ENCODE results near the gene MEF2C. TPM values are rescaled to one million over a fixed set of nuclear protein-coding genes. Genes with fewer than 3 reads are reported as not detected.

Gene MEF2C
- total RNA-seq, 1 experiment from 2014 or later, result 9.9 TPM

GRCh38 chr5:88863523-88863922 lies 19.5 kb downstream of the MEF2C start:
- DNase-seq (ENCODE audit: low read depth, low spot score) (no peak), ATAC-seq (no peak)
- in situ Hi-C loops (cut with HindIII; ENCODE audit: low pct_unique_long_range_greater_than_20kb, low sequenced_read_pairs), result no loop called here
- H3K4me3 ChIP-seq (ENCODE audit: low read depth in 2 of 2, low read length in 2 of 2), result no peak overlapping the region
- intact Hi-C loops (cut with micrococcal nuclease; ENCODE audit: unreplicated experiment), result no loop called here
- no TSS peak for BruUV-seq (replicated peaks)
- no peaks in the 10 kb centered on the region for H3K27me3 ChIP-seq (ENCODE audit: control insufficient read depth, insufficient read depth, low read length)
- ChIA-PET POLR2A (no interaction called here), CTCF (no interaction called here)
- no peaks in the 10 kb centered on the region; the same call in 1 of the 2 replicates for H3K36me3 ChIP-seq (ENCODE audit: control insufficient read depth, insufficient read depth, low read length)
- no peaks in the 10 kb centered on the region for H3K9me3 ChIP-seq (ENCODE audit: control insufficient read depth, insufficient read depth, low read depth, low read length)
- H3K4me1 ChIP-seq (ENCODE audit: control insufficient read depth, insufficient read depth, low read length), result no peaks in the 10 kb centered on the region
- TF ChIP-seq POLR2AphosphoS5 (IDR thresholded peaks at IDR 0.05; ENCODE audit: low read depth, low read length) (no peak), TCF7L2 (IDR thresholded peaks at IDR 0.05; ENCODE audit: low read depth, low read length) (no peak), SIN3A (IDR thresholded peaks at IDR 0.05; ENCODE audit: borderline replicate concordance, insufficient read depth, low read depth, low read length) (no peak)
- H3K27ac ChIP-seq (ENCODE audit: low read length), result no peak overlapping the region

DNA sequence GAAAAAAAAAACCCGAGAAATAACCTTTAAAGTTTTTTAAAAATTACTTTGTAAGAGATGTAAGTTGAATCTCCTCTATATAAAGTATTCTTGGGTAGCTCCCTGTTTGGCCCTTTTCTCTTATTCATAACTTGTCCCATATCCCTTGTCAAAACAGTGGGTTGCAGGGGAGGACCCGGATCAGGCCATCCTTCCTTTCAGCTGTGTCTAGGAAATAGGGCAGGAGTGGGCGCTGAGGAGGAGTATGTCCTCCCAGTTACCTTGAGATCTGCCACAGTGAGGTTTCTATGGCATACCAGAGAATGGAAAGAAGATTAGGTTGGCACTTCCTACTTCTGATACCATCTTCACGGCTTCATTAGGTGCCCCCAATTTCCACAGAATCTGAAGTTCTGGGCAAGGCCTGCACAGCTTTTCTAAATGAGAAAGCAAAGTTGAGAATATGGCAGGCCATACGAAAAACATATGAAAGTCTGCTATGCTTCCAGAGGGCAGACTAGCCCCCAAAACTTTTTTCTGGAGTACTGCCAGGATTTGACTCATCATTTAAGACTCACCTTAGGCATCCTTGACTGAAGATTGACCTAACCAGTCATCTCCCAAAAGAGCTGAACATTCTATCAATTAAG lies 20.3 kb downstream of the MEF2C start:
- DNase-seq (ENCODE audit: low read depth, low spot score), result no peak
- BruUV-seq (replicated peaks), result no TSS peak
- ChIA-PET CTCF (no interaction called here), POLR2A (no interaction called here)
- no peak for ATAC-seq
- intact Hi-C loops (cut with micrococcal nuclease; ENCODE audit: unreplicated experiment), result no loop called here
- Histone ChIP-seq H3K27me3 (ENCODE audit: control insufficient read depth, insufficient read depth, low read length) (no peaks in the 10 kb centered on the region), H3K4me1 (ENCODE audit: control insufficient read depth, insufficient read depth, low read length) (no peaks in the 10 kb centered on the region), H3K9me3 (ENCODE audit: control insufficient read depth, insufficient read depth, low read depth, low read length) (no peaks in the 10 kb centered on the region), H3K27ac (ENCODE audit: low read length) (no peak overlapping the region), H3K36me3 (ENCODE audit: control insufficient read depth, insufficient read depth, low read length) (no peaks in the 10 kb centered on the region; the same call in 1 of the 2 replicates), H3K4me3 (ENCODE audit: low read depth in 2 of 2, low read length in 2 of 2) (no peak overlapping the region)
- TF ChIP-seq POLR2AphosphoS5 (IDR thresholded peaks at IDR 0.05; ENCODE audit: low read depth, low read length) (no peak), SIN3A (IDR thresholded peaks at IDR 0.05; ENCODE audit: borderline replicate concordance, insufficient read depth, low read depth, low read length) (no peak), TCF7L2 (IDR thresholded peaks at IDR 0.05; ENCODE audit: low read depth, low read length) (no peak)
- TF ChIP-seq, protein P1, sequence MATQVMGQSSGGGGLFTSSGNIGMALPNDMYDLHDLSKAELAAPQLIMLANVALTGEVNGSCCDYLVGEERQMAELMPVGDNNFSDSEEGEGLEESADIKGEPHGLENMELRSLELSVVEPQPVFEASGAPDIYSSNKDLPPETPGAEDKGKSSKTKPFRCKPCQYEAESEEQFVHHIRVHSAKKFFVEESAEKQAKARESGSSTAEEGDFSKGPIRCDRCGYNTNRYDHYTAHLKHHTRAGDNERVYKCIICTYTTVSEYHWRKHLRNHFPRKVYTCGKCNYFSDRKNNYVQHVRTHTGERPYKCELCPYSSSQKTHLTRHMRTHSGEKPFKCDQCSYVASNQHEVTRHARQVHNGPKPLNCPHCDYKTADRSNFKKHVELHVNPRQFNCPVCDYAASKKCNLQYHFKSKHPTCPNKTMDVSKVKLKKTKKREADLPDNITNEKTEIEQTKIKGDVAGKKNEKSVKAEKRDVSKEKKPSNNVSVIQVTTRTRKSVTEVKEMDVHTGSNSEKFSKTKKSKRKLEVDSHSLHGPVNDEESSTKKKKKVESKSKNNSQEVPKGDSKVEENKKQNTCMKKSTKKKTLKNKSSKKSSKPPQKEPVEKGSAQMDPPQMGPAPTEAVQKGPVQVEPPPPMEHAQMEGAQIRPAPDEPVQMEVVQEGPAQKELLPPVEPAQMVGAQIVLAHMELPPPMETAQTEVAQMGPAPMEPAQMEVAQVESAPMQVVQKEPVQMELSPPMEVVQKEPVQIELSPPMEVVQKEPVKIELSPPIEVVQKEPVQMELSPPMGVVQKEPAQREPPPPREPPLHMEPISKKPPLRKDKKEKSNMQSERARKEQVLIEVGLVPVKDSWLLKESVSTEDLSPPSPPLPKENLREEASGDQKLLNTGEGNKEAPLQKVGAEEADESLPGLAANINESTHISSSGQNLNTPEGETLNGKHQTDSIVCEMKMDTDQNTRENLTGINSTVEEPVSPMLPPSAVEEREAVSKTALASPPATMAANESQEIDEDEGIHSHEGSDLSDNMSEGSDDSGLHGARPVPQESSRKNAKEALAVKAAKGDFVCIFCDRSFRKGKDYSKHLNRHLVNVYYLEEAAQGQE (IDR thresholded peaks at IDR 0.05; ENCODE audit: insufficient read depth in 1 of 2, low read depth in 2 of 2, low read length in 1 of 2), result no peak
- TF ChIP-seq, protein P2, sequence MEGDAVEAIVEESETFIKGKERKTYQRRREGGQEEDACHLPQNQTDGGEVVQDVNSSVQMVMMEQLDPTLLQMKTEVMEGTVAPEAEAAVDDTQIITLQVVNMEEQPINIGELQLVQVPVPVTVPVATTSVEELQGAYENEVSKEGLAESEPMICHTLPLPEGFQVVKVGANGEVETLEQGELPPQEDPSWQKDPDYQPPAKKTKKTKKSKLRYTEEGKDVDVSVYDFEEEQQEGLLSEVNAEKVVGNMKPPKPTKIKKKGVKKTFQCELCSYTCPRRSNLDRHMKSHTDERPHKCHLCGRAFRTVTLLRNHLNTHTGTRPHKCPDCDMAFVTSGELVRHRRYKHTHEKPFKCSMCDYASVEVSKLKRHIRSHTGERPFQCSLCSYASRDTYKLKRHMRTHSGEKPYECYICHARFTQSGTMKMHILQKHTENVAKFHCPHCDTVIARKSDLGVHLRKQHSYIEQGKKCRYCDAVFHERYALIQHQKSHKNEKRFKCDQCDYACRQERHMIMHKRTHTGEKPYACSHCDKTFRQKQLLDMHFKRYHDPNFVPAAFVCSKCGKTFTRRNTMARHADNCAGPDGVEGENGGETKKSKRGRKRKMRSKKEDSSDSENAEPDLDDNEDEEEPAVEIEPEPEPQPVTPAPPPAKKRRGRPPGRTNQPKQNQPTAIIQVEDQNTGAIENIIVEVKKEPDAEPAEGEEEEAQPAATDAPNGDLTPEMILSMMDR (IDR thresholded peaks at IDR 0.05), result no peak
- in situ Hi-C loops (cut with HindIII; ENCODE audit: low pct_unique_long_range_greater_than_20kb, low sequenced_read_pairs), result no loop called here

GRCh38 chr5:88861231-88861630 lies 21.8 kb downstream of the MEF2C start:
- DNase-seq (ENCODE audit: low read depth, low spot score) (no peak), ATAC-seq (no peak)
- Histone ChIP-seq H3K4me1 (ENCODE audit: control insufficient read depth, insufficient read depth, low read length) (no peaks in the 10 kb centered on the region), H3K27me3 (ENCODE audit: control insufficient read depth, insufficient read depth, low read length) (no peaks in the 10 kb centered on the region), H3K36me3 (ENCODE audit: control insufficient read depth, insufficient read depth, low read length) (no peaks in the 10 kb centered on the region; the same call in 1 of the 2 replicates), H3K4me3 (ENCODE audit: low read depth in 2 of 2, low read length in 2 of 2) (no peak overlapping the region), H3K27ac (ENCODE audit: low read length) (no peak overlapping the region), H3K9me3 (ENCODE audit: control insufficient read depth, insufficient read depth, low read depth, low read length) (no peaks in the 10 kb centered on the region)
- ChIA-PET POLR2A (no interaction called here), CTCF (no interaction called here)
- BruUV-seq (replicated peaks), result no TSS peak
- in situ Hi-C loops (cut with HindIII; ENCODE audit: low pct_unique_long_range_greater_than_20kb, low sequenced_read_pairs), result no loop called here
- no peak for TF ChIP-seq POLR2AphosphoS5 (IDR thresholded peaks at IDR 0.05; ENCODE audit: low read depth, low read length)
- TF ChIP-seq, protein P1 (IDR thresholded peaks at IDR 0.05; ENCODE audit: insufficient read depth in 1 of 2, low read depth in 2 of 2, low read length in 1 of 2), result no peak
- TF ChIP-seq, protein P2 (IDR thresholded peaks at IDR 0.05), result no peak
- TF ChIP-seq TCF7L2 (IDR thresholded peaks at IDR 0.05; ENCODE audit: low read depth, low read length), result no peak
- TF ChIP-seq SIN3A (IDR thresholded peaks at IDR 0.05; ENCODE audit: borderline replicate concordance, insufficient read depth, low read depth, low read length), result no peak
- intact Hi-C loops (cut with micrococcal nuclease; ENCODE audit: unreplicated experiment), result no loop called here
